ENCODE measurements around the gene SP8. TPM values are rescaled to one million over a fixed set of nuclear protein-coding genes. Genes with fewer than 3 reads are reported as not detected.

SP8 gene
- total RNA-seq, 1 experiment from 2014 or later, result 63.6 TPM

DNA sequence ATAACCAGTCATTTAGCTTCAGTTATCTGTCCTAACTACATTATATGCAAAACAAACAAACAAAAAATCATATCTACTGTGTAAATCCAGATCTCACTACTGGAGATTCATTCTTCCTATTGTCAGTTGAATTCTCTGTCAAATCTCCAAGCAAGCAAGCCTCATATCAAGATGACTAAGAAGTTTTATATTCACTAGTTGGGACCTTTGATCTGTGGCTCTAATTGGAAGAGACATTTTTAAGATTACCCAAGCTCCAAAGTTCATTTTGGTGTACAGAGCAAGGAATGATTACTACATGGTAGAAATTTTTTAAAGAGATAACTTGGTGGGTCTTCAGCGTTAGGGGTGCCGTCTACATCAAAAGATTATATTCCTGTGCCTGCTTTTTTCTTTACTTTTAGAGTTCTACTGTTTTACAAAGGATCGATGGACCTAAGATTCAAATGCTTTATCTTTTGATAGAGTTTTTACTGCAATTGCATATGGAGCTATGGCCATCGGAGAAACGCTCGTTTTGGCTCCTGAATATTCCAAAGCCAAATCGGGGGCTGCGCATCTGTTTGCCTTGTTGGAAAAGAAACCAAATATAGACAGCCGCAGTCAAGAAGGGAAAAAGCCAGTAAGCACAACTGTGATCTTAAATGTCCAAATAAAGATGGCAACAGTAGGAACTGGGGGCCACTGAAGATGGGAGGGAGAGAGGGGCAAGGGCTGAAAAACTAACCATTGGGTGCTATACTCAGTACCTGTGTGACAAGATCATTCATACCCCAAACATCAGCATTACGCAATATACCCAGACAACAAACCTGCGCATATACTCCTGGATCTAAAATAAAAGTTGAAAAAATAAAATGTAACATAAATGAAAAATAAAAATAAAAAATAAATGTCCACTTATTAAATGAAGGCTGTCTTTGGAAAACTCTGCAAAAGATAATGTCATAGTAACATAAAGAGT lies 47.9 kb downstream of the SP8 start:
- TF ChIP-seq GTF2I (CRISPR knock-in tag; conservative IDR thresholded peaks at IDR 0.05) (no peak), HMGA2 (CRISPR knock-in tag; IDR thresholded peaks at IDR 0.05) (no peak), FOXJ3 (CRISPR knock-in tag; IDR thresholded peaks at IDR 0.05; ENCODE audit: borderline replicate concordance) (no peak), ATF1 (CRISPR knock-in tag; IDR thresholded peaks at IDR 0.05) (no peak), ZNF138 (CRISPR knock-in tag; conservative IDR thresholded peaks at IDR 0.05) (no peak), FOXK1 (CRISPR knock-in tag; IDR thresholded peaks at IDR 0.05) (no peak), GRHL2 (CRISPR knock-in tag; IDR thresholded peaks at IDR 0.05; ENCODE audit: insufficient replicate concordance, severe bottlenecking) (no peak), OVOL2 (CRISPR knock-in tag; IDR thresholded peaks at IDR 0.05; ENCODE audit: borderline replicate concordance) (no peak), ZNF396 (CRISPR knock-in tag; IDR thresholded peaks at IDR 0.05; ENCODE audit: borderline replicate concordance) (no peak), RELA (CRISPR knock-in tag; IDR thresholded peaks at IDR 0.05; ENCODE audit: borderline replicate concordance) (no peak), NFE2L1 (CRISPR knock-in tag; IDR thresholded peaks at IDR 0.05) (no peak), SMAD4 (CRISPR knock-in tag; IDR thresholded peaks at IDR 0.05) (no peak), FOXP1 (CRISPR knock-in tag; IDR thresholded peaks at IDR 0.05; ENCODE audit: borderline replicate concordance) (no peak)
- TF ChIP-seq, protein P1, sequence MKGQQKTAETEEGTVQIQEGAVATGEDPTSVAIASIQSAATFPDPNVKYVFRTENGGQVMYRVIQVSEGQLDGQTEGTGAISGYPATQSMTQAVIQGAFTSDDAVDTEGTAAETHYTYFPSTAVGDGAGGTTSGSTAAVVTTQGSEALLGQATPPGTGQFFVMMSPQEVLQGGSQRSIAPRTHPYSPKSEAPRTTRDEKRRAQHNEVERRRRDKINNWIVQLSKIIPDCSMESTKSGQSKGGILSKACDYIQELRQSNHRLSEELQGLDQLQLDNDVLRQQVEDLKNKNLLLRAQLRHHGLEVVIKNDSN (CRISPR knock-in tag; IDR thresholded peaks at IDR 0.05), result no peak
- TF ChIP-seq, protein P2, sequence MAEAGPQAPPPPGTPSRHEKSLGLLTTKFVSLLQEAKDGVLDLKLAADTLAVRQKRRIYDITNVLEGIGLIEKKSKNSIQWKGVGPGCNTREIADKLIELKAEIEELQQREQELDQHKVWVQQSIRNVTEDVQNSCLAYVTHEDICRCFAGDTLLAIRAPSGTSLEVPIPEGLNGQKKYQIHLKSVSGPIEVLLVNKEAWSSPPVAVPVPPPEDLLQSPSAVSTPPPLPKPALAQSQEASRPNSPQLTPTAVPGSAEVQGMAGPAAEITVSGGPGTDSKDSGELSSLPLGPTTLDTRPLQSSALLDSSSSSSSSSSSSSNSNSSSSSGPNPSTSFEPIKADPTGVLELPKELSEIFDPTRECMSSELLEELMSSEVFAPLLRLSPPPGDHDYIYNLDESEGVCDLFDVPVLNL (CRISPR knock-in tag; IDR thresholded peaks at IDR 0.05; ENCODE audit: borderline replicate concordance, low read depth), result no peak
- TF ChIP-seq, protein P3, sequence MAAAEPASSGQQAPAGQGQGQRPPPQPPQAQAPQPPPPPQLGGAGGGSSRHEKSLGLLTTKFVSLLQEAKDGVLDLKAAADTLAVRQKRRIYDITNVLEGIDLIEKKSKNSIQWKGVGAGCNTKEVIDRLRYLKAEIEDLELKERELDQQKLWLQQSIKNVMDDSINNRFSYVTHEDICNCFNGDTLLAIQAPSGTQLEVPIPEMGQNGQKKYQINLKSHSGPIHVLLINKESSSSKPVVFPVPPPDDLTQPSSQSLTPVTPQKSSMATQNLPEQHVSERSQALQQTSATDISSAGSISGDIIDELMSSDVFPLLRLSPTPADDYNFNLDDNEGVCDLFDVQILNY (CRISPR knock-in tag; IDR thresholded peaks at IDR 0.05), result no peak
- TF ChIP-seq, protein P4, sequence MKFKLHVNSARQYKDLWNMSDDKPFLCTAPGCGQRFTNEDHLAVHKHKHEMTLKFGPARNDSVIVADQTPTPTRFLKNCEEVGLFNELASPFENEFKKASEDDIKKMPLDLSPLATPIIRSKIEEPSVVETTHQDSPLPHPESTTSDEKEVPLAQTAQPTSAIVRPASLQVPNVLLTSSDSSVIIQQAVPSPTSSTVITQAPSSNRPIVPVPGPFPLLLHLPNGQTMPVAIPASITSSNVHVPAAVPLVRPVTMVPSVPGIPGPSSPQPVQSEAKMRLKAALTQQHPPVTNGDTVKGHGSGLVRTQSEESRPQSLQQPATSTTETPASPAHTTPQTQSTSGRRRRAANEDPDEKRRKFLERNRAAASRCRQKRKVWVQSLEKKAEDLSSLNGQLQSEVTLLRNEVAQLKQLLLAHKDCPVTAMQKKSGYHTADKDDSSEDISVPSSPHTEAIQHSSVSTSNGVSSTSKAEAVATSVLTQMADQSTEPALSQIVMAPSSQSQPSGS (CRISPR knock-in tag; IDR thresholded peaks at IDR 0.05; ENCODE audit: borderline replicate concordance, low read depth), result no peak
- Mint-ChIP-seq H3K27me3 (ENCODE audit: low read depth) (no peaks in the 10 kb centered on the region), H3K36me3 (no peaks in the 10 kb centered on the region), H3K4me1 (peaks cover 3% of the 10 kb centered on the region; the same call in 1 of the 2 replicates), H3K27ac (no peak overlapping the region), H3K4me3 (no peak overlapping the region), H3K9me3 (no peaks in the 10 kb centered on the region)
- ChIA-PET CTCF (no interaction called here), POLR2A (no interaction called here)
- ATAC-seq (no peak), DNase-seq (ENCODE audit: low spot score) (no peak)

DNA sequence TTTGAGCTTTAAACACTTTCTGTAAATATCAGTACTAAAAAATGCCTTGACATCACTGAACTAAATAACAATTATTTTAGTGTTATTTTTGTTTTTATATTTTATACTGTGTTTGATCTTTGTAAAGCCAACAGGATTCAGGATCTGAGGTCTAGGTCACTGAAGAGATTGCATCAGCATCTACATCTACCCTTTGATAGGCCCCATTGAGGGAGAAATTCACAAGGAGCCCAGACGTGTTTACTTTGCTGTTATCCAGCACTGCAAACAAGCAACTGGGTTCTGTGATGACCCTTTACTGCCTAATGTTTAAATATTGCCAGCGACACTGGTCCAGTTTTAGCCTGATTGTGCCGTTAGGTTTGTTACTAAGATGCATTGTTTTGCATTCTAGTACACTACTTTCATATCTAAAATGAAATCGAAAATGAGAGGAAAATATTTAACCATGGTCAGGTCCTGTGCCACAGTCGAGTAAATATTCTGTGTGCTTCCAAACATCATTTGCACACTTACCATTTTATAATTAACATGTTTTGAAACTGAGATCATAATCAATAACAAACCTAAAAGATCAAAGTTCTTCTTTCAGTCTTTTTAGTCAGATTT lies 48.7 kb downstream of the SP8 start:
- CTCF ChIA-PET, result no interaction called here
- Mint-ChIP-seq H3K9me3 (no peaks in the 10 kb centered on the region), H3K36me3 (no peaks in the 10 kb centered on the region), H3K27me3 (ENCODE audit: low read depth) (no peaks in the 10 kb centered on the region), H3K27ac (no peak overlapping the region), H3K4me3 (no peak overlapping the region), H3K4me1 (peaks cover 3% of the 10 kb centered on the region; the same call in 1 of the 2 replicates)
- TF ChIP-seq OVOL2 (CRISPR knock-in tag; IDR thresholded peaks at IDR 0.05; ENCODE audit: borderline replicate concordance) (no peak), GABPB1 (CRISPR knock-in tag; IDR thresholded peaks at IDR 0.05) (peak; percentile 96), SMAD4 (CRISPR knock-in tag; IDR thresholded peaks at IDR 0.05) (no peak), ETV6 (CRISPR knock-in tag; IDR thresholded peaks at IDR 0.05) (no peak)
- ATAC-seq (no peak), DNase-seq (ENCODE audit: low spot score) (no peak)
- POLR2A ChIA-PET, result no interaction called here

Measured in WTC11 (cell line).